WTC11 (cell line): Measurements from ENCODE around the gene SEMA3D.

Source experiments
- CREM ChIP-seq: sonication (generic); formaldehyde crosslinking; IDR thresholded peaks from 2 replicates; pipeline ENCODE4 v1.8.1; 2022; ENCODE audit warnings: mild to moderate bottlenecking, missing genetic modification reagents, moderate library complexity
- ELF4 ChIP-seq: sonication (generic); formaldehyde crosslinking; IDR thresholded peaks from 2 replicates; pipeline ENCODE4 v1.8.1; 2022; ENCODE audit warnings: low read depth, mild to moderate bottlenecking, moderate library complexity, missing genetic modification reagents
- NFE2L1 ChIP-seq: sonication (generic); formaldehyde crosslinking; IDR thresholded peaks from 2 replicates; pipeline ENCODE4 v1.8.1; 2023; ENCODE audit warnings: missing genetic modification reagents
- NR3C1 ChIP-seq: sonication (generic); formaldehyde crosslinking; conservative IDR thresholded peaks from 2 replicates; pipeline ENCODE4 v1.8.1; 2023; ENCODE audit warnings: low read depth, mild to moderate bottlenecking, missing genetic modification reagents
- SP1 ChIP-seq: sonication (generic); formaldehyde crosslinking; conservative IDR thresholded peaks from 2 replicates; pipeline ENCODE4 v1.8.1; 2022; ENCODE audit warnings: missing genetic modification reagents
- ZNF219 ChIP-seq: sonication (generic); formaldehyde crosslinking; IDR thresholded peaks from 2 replicates; pipeline ENCODE4 v1.8.0; 2023; ENCODE audit warnings: missing genetic modification reagents, mild to moderate bottlenecking, borderline replicate concordance
- ZNF317 ChIP-seq: sonication (generic); formaldehyde crosslinking; IDR thresholded peaks from 2 replicates; pipeline ENCODE4 v1.8.1; 2023; ENCODE audit warnings: low read depth, mild to moderate bottlenecking, moderate library complexity, missing genetic modification reagents, borderline replicate concordance
- TF ChIP-seq, protein P1 (sequence below): fragments of 200-600 bp; IDR thresholded peaks from 2 replicates; pipeline ENCODE4 v1.8.0; 2022; ENCODE audit warnings: antibody characterized with exemption

DNA sequence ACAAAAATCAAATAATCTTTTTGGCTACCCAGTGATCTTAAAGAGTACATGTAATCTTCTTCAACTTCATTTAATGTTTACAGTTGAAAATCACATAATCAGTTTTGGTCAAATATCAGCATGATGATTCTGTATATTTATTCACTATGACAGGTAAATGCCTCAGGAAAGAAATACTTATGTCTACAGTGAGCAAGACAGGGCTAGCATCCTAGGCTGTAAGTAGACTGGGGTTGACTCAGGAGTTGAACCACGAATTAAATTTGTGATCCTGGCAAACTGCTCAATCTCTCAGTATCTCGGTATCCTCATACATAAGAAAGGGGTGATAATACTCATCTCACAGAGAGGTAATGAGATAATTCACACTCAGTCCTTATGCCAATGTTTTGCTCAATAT lies 71.8 kb downstream of the SEMA3D start:
- TF ChIP-seq, protein P1, sequence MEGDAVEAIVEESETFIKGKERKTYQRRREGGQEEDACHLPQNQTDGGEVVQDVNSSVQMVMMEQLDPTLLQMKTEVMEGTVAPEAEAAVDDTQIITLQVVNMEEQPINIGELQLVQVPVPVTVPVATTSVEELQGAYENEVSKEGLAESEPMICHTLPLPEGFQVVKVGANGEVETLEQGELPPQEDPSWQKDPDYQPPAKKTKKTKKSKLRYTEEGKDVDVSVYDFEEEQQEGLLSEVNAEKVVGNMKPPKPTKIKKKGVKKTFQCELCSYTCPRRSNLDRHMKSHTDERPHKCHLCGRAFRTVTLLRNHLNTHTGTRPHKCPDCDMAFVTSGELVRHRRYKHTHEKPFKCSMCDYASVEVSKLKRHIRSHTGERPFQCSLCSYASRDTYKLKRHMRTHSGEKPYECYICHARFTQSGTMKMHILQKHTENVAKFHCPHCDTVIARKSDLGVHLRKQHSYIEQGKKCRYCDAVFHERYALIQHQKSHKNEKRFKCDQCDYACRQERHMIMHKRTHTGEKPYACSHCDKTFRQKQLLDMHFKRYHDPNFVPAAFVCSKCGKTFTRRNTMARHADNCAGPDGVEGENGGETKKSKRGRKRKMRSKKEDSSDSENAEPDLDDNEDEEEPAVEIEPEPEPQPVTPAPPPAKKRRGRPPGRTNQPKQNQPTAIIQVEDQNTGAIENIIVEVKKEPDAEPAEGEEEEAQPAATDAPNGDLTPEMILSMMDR = no peak
- TF ChIP-seq NFE2L1 (CRISPR knock-in tag) = no peak
- TF ChIP-seq ELF4 = no peak
- TF ChIP-seq ZNF219 (CRISPR knock-in tag) = no peak
- no peak for TF ChIP-seq NR3C1 (CRISPR knock-in tag)
- no peak for TF ChIP-seq CREM (CRISPR knock-in tag)
- no peak for TF ChIP-seq SP1 (CRISPR knock-in tag)
- TF ChIP-seq ZNF317 (CRISPR knock-in tag) = no peak
